Right lobe of liver (tissue), 4 donors: ENCODE results near the gene GRID1.

Source experiments
- CTCF ChIP-seq, 4 donors: fragments of 200-600 bp in 3 of 4; fragments of 450-650 bp in 1 of 4; IDR thresholded peaks; one replicate each; pipeline versions ENCODE4 v1.5.1 to v1.8.0; 2016 to 2022; ENCODE audit warnings: antibody characterized with exemption in 4 of 4, mild to moderate bottlenecking in 2 of 4
- POLR2A ChIP-seq: fragments of 450-650 bp; IDR thresholded peaks from one replicate; pipeline ENCODE4 v1.6.1; 2017; ENCODE audit warnings: antibody characterized with exemption, mild to moderate bottlenecking
- donor health status: DM: no; HTN: no; CAD: no.
- donor health status: DM: no; HTN: no; CAD: no.
- donor health status: DM: no; HTN: yes; CAD: no.

DNA sequence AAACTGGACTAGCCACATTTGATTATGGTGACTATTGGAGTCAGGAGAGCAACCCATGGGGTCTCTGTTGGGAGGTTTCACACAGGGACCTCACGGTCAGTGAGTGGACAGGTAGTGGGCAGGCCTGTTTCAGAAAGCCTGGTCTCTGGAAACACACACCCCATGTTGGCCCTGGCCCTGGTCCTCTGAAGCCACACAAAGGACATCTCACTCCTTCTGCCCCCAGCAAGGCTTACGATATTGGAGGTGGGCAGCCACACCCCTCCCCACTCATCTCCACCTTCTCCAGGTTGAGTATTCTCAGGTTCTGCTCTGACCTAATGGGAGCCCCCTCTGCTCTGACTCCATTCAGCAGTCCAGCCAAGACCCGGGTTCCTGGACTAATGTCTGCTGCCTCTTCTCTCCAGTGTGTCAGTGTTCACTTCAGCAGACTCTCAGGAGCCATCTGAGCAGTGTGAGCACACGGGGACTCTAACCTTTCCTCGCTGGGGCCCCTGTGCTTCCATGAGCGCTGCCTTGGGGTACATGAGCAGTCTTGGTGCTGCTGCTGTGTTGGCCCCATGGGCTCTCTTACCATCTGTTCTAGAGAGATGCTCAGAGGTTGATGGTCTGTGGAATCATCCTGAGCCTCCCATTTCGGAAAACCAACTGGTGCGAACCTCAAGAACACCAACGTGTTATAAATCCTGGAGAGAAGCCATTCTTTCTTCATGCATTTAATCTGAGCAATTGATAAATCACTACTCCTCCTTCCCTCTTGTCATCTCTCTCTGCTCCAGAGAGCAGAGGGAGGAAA lies 748.6 kb downstream of the GRID1 start:
- TF ChIP-seq POLR2A, result no peak
- TF ChIP-seq CTCF (IDR thresholded peaks at IDR 0.05), result no peak
